GM12878 (cell line): ENCODE data around the gene LRRK1. TPM values are rescaled to one million over a fixed set of nuclear protein-coding genes. Genes with fewer than 3 reads are reported as not detected.

Experiments
- CBFB ChIP-seq: IDR thresholded peaks from 2 replicates; pipeline ENCODE4 v1.6.1; 2016; ENCODE audit warnings: antibody characterized with exemption, low read depth
- CTCF ChIP-seq, 3 experiments: IDR thresholded peaks in 2 of 3; conservative IDR thresholded peaks in 1 of 3; 2 replicates each; pipeline ENCODE4 v1.5.1; 2011; ENCODE audit warnings: low read depth in 3 of 3, low read length in 3 of 3, mild to moderate bottlenecking in 3 of 3, control low read depth in 2 of 3, moderate library complexity in 2 of 3, inconsistent platforms in 1 of 3, mixed read lengths in 1 of 3; ENCODE audit not compliant: control insufficient read depth in 2 of 3, insufficient read depth in 1 of 3; ENCODE audit errors: extremely low read depth in 1 of 3
- EZH2 ChIP-seq: IDR thresholded peaks from 2 replicates; pipeline ENCODE4 v1.6.1; 2012; ENCODE audit warnings: low read depth, mild to moderate bottlenecking, control low read depth, inconsistent platforms, low read length, borderline replicate concordance; ENCODE audit not compliant: control insufficient read depth
- NFYA ChIP-seq: IDR thresholded peaks from 2 replicates; pipeline ENCODE4 v1.6.1; 2011; ENCODE audit warnings: low read depth, mild to moderate bottlenecking, low read length, improper control_type of control experiment, borderline replicate concordance
- WRNIP1 ChIP-seq: IDR thresholded peaks from 2 replicates; pipeline ENCODE4 v1.6.1; 2011; ENCODE audit warnings: low read depth, low read length, improper control_type of control experiment, borderline replicate concordance
- ZBTB4 ChIP-seq: fragments of 450-650 bp; formaldehyde crosslinking; IDR thresholded peaks from 2 replicates; pipeline ENCODE4 v1.4.0; 2022; ENCODE audit warnings: mild to moderate bottlenecking, moderate library complexity
- polyA plus RNA-seq, 11 experiments: library from polyadenylated mRNA; depleted of rRNA in 4 of 11; unstranded in 6 of 11; stranded (reverse) in 5 of 11; fragments of >200 nt; fragmentation: Nextera tagmentation in 4 of 11; fragmentation: Illumina TruSeq in 1 of 11; extraction: Ambion mirVana in 4 of 11; extraction: Trizol in 1 of 11; gene quantifications; 1 replicate in 1 of 11; 2 replicates in 10 of 11; pipeline versions ENCODE4 v1.2.1 to v1.2.3, GENCODE V29; 2011 to 2016; ENCODE audit warnings: inconsistent platforms in 2 of 11, missing spikeins in 2 of 11, low read depth in 1 of 11
- total RNA-seq, 4 experiments: library from RNA; depleted of rRNA in 3 of 4; stranded (reverse); fragments of >200 nt in 3 of 4; fragmentation: Illumina TruSeq in 1 of 4; extraction: Trizol in 1 of 4; gene quantifications; 2 replicates each; pipeline versions ENCODE4 v1.2.1 to v1.2.3, GENCODE V29; 2013 to 2021

Gene LRRK1
- total and polyA plus RNA-seq, 10 of the 15 experiments (the other 5 are each of a cell fraction or from before 2014, with no cell fraction given): 2.2 to 58.3 (median 17.9) TPM

- TF ChIP-seq NFYA (no peak), CBFB (no peak), ZBTB4 (CRISPR knock-in tag) (no peak), WRNIP1 (no peak), CTCF (IDR thresholded peaks at IDR 0.05 in 2 of 3, conservative IDR thresholded peaks at IDR 0.05 in 1 of 3; ENCODE audit: control insufficient read depth in 2 of 3, extremely low read depth in 1 of 3, insufficient read depth in 1 of 3, low read depth in 3 of 3, low read length in 3 of 3) (no peak), EZH2 (no peak)
Measured at GRCh38 chr15:101086394-101087171, 167.4 kb downstream of the LRRK1 start (continued).
